NCI-H2196 (cell line): Measurements from ENCODE around the gene GNRHR.
A peak's percentile ranks its signal among the peaks of the same experiment; 100 is the strongest.
"Not testable (repeated sequence)": the region's sequence is repeated elsewhere in the genome, so short reads cannot be mapped to it uniquely, and the experiment has no call there.

Source experiments
- DNase-seq: peaks from one replicate; lab custom pipeline; 2025; ENCODE audit not compliant: unreplicated experiment; lab: John Stamatoyannopoulos, UW

Gene GNRHR

GRCh38 chr4:67727124-67727850, 26.9 kb downstream of the GNRHR start:
- no peak for DNase-seq

GRCh38 chr4:67725981-67726380, 28.2 kb downstream of the GNRHR start:
- DNase-seq = no peak

- DNase-seq = no peak
These were observed 29.1 kb downstream of the GNRHR start for GRCh38 chr4:67725132-67725531.

- DNase-seq = no peak
These were observed 30.2 kb downstream of the GNRHR start for GRCh38 chr4:67723949-67724348.

GRCh38 chr4:67723341-67723740, 30.8 kb downstream of the GNRHR start:
- DNase-seq = no peak

GRCh38 chr4:67721770-67722597, 32.2 kb downstream of the GNRHR start:
- DNase-seq = no peak

GRCh38 chr4:67721315-67721769, 32.8 kb downstream of the GNRHR start:
- DNase-seq = no peak

GRCh38 chr4:67719953-67720617, 34.1 kb downstream of the GNRHR start:
- DNase-seq = no peak

- no peak for DNase-seq
These were observed 35.3 kb downstream of the GNRHR start for GRCh38 chr4:67718848-67719247.

- no peak for DNase-seq
These were observed 36.6 kb downstream of the GNRHR start for GRCh38 chr4:67717586-67717985.

- no peak for DNase-seq
These were observed 39.2 kb downstream of the GNRHR start for GRCh38 chr4:67714955-67715354.

- DNase-seq = no peak
These were observed 40.0 kb downstream of the GNRHR start for GRCh38 chr4:67714248-67714583.

- no peak for DNase-seq
These were observed 40.5 kb downstream of the GNRHR start for GRCh38 chr4:67713529-67714247.

GRCh38 chr4:67712650-67713528, 41.3 kb downstream of the GNRHR start:
- no peak for DNase-seq

- no peak for DNase-seq
These were observed 42.1 kb downstream of the GNRHR start for GRCh38 chr4:67712000-67712625.

GRCh38 chr4:67706682-67707081, 47.5 kb downstream of the GNRHR start:
- DNase-seq = not testable (repeated sequence)

- DNase-seq = no peak
These were observed 49.3 kb downstream of the GNRHR start for GRCh38 chr4:67704843-67705242.

GRCh38 chr4:67702166-67702565, 52.0 kb downstream of the GNRHR start:
- no peak for DNase-seq

GRCh38 chr4:67701517-67701850, 52.7 kb downstream of the GNRHR start:
- DNase-seq = peak; percentile 20
